GM12878 (cell line): ENCODE results near the gene DEPDC1. TPM values are rescaled to one million over a fixed set of nuclear protein-coding genes. Genes with fewer than 3 reads are reported as not detected.

Experiments used
- ASH2L ChIP-seq: fragments of 300-600, 200-600 bp; sonication (generic); IDR thresholded peaks from 2 replicates; pipeline ENCODE4 v1.6.1; 2017; ENCODE audit warnings: low read depth, mild to moderate bottlenecking, borderline replicate concordance
- CREB1 ChIP-seq: IDR thresholded peaks from 2 replicates; pipeline ENCODE4 v1.6.1; 2012; ENCODE audit warnings: low read depth, mild to moderate bottlenecking, inconsistent platforms
- DPF2 ChIP-seq: fragments of 450-650 bp; IDR thresholded peaks from 2 replicates; pipeline ENCODE4 v1.6.1; 2017; ENCODE audit warnings: mild to moderate bottlenecking
- FOXM1 ChIP-seq: IDR thresholded peaks from 2 replicates; pipeline ENCODE4 v1.6.1; 2012; ENCODE audit warnings: low read depth, mild to moderate bottlenecking, inconsistent platforms, low read length, moderate library complexity
- HCFC1 ChIP-seq: fragments of 150-350 bp; IDR thresholded peaks from 2 replicates; pipeline ENCODE4 v1.6.1; 2014; ENCODE audit warnings: low read length
- NFYB ChIP-seq: IDR thresholded peaks from 2 replicates; pipeline ENCODE4 v1.6.1; 2011; ENCODE audit warnings: low read depth, mild to moderate bottlenecking, low read length, improper control_type of control experiment, moderate library complexity; ENCODE audit not compliant: insufficient read depth
- POU2F2 ChIP-seq: IDR thresholded peaks from 3 replicates; pipeline ENCODE4 v1.6.1; 2011; ENCODE audit warnings: low read depth, mild to moderate bottlenecking, low read length, borderline replicate concordance
- SIN3A ChIP-seq: IDR thresholded peaks from 2 replicates; pipeline ENCODE4 v1.6.1; 2012; ENCODE audit warnings: low read depth, low read length, improper control_type of control experiment
- STAT3 ChIP-seq: IDR thresholded peaks from 2 replicates; pipeline ENCODE4 v1.6.1; 2011; ENCODE audit warnings: low read depth, low read length, improper control_type of control experiment
- TCF3 ChIP-seq: IDR thresholded peaks from 2 replicates; pipeline ENCODE4 v1.6.1; 2012; ENCODE audit warnings: low read depth, mild to moderate bottlenecking, low read length, borderline replicate concordance; ENCODE audit not compliant: insufficient read depth
- YY1 ChIP-seq: IDR thresholded peaks from 2 replicates; pipeline ENCODE4 v1.6.1; 2011; ENCODE audit warnings: low read depth, mild to moderate bottlenecking, low read length
- ZNF217 ChIP-seq: fragments of 450-650 bp; IDR thresholded peaks from 2 replicates; pipeline ENCODE4 v1.6.1; 2017; ENCODE audit warnings: antibody characterized with exemption, mild to moderate bottlenecking
- polyA plus RNA-seq, 11 experiments: library from polyadenylated mRNA; depleted of rRNA in 4 of 11; unstranded in 6 of 11; stranded (reverse) in 5 of 11; fragments of >200 nt; fragmentation: Nextera tagmentation in 4 of 11; fragmentation: Illumina TruSeq in 1 of 11; extraction: Ambion mirVana in 4 of 11; extraction: Trizol in 1 of 11; gene quantifications; 1 replicate in 1 of 11; 2 replicates in 10 of 11; pipeline versions ENCODE4 v1.2.1 to v1.2.3, GENCODE V29; 2011 to 2016; ENCODE audit warnings: inconsistent platforms in 2 of 11, missing spikeins in 2 of 11, low read depth in 1 of 11
- total RNA-seq, 4 experiments: library from RNA; depleted of rRNA in 3 of 4; stranded (reverse); fragments of >200 nt in 3 of 4; fragmentation: Illumina TruSeq in 1 of 4; extraction: Trizol in 1 of 4; gene quantifications; 2 replicates each; pipeline versions ENCODE4 v1.2.1 to v1.2.3, GENCODE V29; 2013 to 2021
- TF ChIP-seq, protein P1 (sequence below): fragments of 450-650 bp; IDR thresholded peaks from 2 replicates; pipeline ENCODE4 v1.6.1; 2018; ENCODE audit warnings: borderline replicate concordance, mild to moderate bottlenecking; ENCODE audit not compliant: partially characterized antibody
- TF ChIP-seq, protein P2 (sequence below): fragments of 450-650 bp; conservative IDR thresholded peaks from 2 replicates; pipeline ENCODE4 v1.6.1; 2017; ENCODE audit warnings: mild to moderate bottlenecking, moderate library complexity
- TF ChIP-seq, protein P3 (sequence below): fragments of 450-650 bp; formaldehyde crosslinking; IDR thresholded peaks from 2 replicates; pipeline ENCODE4 v1.4.0; 2020; ENCODE audit warnings: mild to moderate bottlenecking, moderate library complexity
- TF ChIP-seq, protein P4 (sequence below): IDR thresholded peaks from 2 replicates; pipeline ENCODE4 v1.6.1; 2011; ENCODE audit warnings: low read depth, mild to moderate bottlenecking, low read length, moderate library complexity, borderline replicate concordance; ENCODE audit errors: extremely low read depth
- TF ChIP-seq, protein P5 (sequence below): fragments of 450-650 bp; formaldehyde crosslinking; IDR thresholded peaks from 2 replicates; pipeline ENCODE4 v1.5.0; 2022; ENCODE audit warnings: mild to moderate bottlenecking, missing genetic modification characterization

DEPDC1 gene
- total and polyA plus RNA-seq, 10 of the 15 experiments (the other 5 are each of a cell fraction or from before 2014, with no cell fraction given), result 6.9 to 36.5 (median 17.6) TPM

DNA sequence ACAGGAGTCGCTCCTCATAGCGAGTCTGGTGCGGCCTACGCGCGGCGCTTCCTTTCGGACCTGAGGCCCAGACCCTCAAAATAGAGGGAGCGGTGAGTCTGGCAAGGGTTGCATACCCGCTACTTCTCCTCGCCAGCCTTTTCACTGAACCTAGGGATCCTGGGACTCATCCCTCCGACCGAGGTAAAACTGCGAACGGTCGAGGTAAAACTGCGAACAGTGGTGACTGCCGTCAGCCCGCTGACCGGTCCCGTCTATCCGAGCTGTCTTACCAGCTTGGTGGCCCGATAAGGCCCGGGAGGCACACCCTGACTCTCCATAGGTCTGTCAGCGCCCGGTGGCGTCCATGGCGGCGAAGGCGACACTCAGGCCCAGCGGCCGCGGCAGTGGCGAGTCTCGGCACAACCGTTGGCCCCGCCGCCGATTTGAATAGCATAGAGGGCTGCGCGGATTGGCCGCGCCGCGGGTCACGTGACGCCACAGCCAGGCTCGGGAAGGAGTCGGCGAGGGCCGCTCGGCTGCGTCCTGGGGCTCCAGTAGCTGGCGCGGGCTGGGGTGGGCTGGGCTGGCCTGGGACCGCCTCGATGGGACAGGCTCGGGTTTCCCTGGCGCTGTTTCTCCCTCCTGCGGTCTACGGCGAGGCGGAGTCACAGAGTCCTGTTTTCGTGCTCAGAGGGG, at the start of gene DEPDC1 (continued):
- TF ChIP-seq, protein P1, sequence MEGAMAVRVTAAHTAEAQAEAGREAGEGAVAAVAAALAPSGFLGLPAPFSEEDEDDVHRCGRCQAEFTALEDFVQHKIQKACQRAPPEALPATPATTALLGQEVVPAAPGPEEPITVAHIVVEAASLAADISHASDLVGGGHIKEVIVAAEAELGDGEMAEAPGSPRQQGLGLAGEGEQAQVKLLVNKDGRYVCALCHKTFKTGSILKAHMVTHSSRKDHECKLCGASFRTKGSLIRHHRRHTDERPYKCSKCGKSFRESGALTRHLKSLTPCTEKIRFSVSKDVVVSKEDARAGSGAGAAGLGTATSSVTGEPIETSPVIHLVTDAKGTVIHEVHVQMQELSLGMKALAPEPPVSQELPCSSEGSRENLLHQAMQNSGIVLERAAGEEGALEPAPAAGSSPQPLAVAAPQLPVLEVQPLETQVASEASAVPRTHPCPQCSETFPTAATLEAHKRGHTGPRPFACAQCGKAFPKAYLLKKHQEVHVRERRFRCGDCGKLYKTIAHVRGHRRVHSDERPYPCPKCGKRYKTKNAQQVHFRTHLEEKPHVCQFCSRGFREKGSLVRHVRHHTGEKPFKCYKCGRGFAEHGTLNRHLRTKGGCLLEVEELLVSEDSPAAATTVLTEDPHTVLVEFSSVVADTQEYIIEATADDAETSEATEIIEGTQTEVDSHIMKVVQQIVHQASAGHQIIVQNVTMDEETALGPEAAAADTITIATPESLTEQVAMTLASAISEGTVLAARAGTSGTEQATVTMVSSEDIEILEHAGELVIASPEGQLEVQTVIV, result no peak
- TF ChIP-seq HCFC1 (0 out of 2 replicates have a peak, but pooled peaks have one; percentile 9), ASH2L (peak; percentile 80; the same call in 1 of the 2 replicates), SIN3A (peak; percentile 99), CREB1 (peak; percentile 56; the same call in 1 of the 2 replicates), TCF3 (0 out of 2 replicates have a peak, but pooled peaks have one; percentile 7), FOXM1 (peak; percentile 42; the same call in 1 of the 2 replicates), POU2F2 (peak; percentile 29; the same call in 1 of the 3 replicates), STAT3 (no peak), DPF2 (peak; percentile 51), NFYB (peak; percentile 71; the same call in 1 of the 2 replicates), YY1 (peak; percentile 78), ZNF217 (no peak)
- TF ChIP-seq, protein P2, sequence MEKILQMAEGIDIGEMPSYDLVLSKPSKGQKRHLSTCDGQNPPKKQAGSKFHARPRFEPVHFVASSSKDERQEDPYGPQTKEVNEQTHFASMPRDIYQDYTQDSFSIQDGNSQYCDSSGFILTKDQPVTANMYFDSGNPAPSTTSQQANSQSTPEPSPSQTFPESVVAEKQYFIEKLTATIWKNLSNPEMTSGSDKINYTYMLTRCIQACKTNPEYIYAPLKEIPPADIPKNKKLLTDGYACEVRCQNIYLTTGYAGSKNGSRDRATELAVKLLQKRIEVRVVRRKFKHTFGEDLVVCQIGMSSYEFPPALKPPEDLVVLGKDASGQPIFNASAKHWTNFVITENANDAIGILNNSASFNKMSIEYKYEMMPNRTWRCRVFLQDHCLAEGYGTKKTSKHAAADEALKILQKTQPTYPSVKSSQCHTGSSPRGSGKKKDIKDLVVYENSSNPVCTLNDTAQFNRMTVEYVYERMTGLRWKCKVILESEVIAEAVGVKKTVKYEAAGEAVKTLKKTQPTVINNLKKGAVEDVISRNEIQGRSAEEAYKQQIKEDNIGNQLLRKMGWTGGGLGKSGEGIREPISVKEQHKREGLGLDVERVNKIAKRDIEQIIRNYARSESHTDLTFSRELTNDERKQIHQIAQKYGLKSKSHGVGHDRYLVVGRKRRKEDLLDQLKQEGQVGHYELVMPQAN, result peak; percentile 99
- TF ChIP-seq, protein P3, sequence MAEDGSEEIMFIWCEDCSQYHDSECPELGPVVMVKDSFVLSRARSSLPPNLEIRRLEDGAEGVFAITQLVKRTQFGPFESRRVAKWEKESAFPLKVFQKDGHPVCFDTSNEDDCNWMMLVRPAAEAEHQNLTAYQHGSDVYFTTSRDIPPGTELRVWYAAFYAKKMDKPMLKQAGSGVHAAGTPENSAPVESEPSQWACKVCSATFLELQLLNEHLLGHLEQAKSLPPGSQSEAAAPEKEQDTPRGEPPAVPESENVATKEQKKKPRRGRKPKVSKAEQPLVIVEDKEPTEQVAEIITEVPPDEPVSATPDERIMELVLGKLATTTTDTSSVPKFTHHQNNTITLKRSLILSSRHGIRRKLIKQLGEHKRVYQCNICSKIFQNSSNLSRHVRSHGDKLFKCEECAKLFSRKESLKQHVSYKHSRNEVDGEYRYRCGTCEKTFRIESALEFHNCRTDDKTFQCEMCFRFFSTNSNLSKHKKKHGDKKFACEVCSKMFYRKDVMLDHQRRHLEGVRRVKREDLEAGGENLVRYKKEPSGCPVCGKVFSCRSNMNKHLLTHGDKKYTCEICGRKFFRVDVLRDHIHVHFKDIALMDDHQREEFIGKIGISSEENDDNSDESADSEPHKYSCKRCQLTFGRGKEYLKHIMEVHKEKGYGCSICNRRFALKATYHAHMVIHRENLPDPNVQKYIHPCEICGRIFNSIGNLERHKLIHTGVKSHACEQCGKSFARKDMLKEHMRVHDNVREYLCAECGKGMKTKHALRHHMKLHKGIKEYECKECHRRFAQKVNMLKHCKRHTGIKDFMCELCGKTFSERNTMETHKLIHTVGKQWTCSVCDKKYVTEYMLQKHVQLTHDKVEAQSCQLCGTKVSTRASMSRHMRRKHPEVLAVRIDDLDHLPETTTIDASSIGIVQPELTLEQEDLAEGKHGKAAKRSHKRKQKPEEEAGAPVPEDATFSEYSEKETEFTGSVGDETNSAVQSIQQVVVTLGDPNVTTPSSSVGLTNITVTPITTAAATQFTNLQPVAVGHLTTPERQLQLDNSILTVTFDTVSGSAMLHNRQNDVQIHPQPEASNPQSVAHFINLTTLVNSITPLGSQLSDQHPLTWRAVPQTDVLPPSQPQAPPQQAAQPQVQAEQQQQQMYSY, result peak; percentile 76; the same call in 1 of the 2 replicates
- TF ChIP-seq, protein P4, sequence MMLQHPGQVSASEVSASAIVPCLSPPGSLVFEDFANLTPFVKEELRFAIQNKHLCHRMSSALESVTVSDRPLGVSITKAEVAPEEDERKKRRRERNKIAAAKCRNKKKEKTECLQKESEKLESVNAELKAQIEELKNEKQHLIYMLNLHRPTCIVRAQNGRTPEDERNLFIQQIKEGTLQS, result peak; percentile 76; the same call in 1 of the 2 replicates
- TF ChIP-seq, protein P5, sequence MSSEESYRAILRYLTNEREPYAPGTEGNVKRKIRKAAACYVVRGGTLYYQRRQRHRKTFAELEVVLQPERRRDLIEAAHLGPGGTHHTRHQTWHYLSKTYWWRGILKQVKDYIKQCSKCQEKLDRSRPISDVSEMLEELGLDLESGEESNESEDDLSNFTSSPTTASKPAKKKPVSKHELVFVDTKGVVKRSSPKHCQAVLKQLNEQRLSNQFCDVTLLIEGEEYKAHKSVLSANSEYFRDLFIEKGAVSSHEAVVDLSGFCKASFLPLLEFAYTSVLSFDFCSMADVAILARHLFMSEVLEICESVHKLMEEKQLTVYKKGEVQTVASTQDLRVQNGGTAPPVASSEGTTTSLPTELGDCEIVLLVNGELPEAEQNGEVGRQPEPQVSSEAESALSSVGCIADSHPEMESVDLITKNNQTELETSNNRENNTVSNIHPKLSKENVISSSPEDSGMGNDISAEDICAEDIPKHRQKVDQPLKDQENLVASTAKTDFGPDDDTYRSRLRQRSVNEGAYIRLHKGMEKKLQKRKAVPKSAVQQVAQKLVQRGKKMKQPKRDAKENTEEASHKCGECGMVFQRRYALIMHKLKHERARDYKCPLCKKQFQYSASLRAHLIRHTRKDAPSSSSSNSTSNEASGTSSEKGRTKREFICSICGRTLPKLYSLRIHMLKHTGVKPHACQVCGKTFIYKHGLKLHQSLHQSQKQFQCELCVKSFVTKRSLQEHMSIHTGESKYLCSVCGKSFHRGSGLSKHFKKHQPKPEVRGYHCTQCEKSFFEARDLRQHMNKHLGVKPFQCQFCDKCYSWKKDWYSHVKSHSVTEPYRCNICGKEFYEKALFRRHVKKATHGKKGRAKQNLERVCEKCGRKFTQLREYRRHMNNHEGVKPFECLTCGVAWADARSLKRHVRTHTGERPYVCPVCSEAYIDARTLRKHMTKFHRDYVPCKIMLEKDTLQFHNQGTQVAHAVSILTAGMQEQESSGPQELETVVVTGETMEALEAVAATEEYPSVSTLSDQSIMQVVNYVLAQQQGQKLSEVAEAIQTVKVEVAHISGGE (CRISPR knock-in tag), result peak; percentile 60
